HCT116 (cell line): Measurements from ENCODE around the gene SPRR5. TPM values are rescaled to one million over a fixed set of nuclear protein-coding genes. Genes with fewer than 3 reads are reported as not detected.

ENCODE experiments used
- ATAC-seq: fragments of 200-7000 bp; cut with Tn5 transposase; 2 replicates; pipeline ENCODE4 v1.9.1; 2020; ENCODE audit warnings: mild to moderate bottlenecking, moderate library complexity
- BruUV-seq: library from RNA; stranded (reverse); fragments of 400-500 nt; replicated peaks from 2 replicates; lab custom pipeline; 2021; lab: Mats Ljungman, UMichigan
- CTCF ChIA-PET: fragments of 300-600 bp; sonication (Branson Sonifier 250); formaldehyde crosslinking; loops from one replicate; lab custom pipeline; 2021; ENCODE audit warnings: antibody characterized with exemption; lab: Charles Lee
- POLR2A ChIA-PET: fragments of 300-600, 350-600 bp; sonication (Branson Sonifier 250); formaldehyde crosslinking; loops from one replicate; lab custom pipeline; 2021; ENCODE audit warnings: antibody characterized with exemption; lab: Charles Lee
- RAD21 ChIA-PET, 2 experiments: fragments of 300-600 bp; sonication (Branson Sonifier 250); formaldehyde crosslinking; loops; one replicate each; lab custom pipeline; 2023; ENCODE audit warnings: low total read pairs in 2 of 2; ENCODE audit not compliant: uncharacterized antibody in 2 of 2, unreplicated experiment in 2 of 2, low non-redundant PET in 1 of 2; lab: Charles Lee
- DNase-seq: peaks from one replicate; pipeline ENCODE4 v3.0.0-alpha.2; 2010; ENCODE audit warnings: low read depth, low spot score
- H2AFZ ChIP-seq: fragments of 200-600 bp; shearing (Covaris generic), sonication (generic); 2 replicates; pipeline ENCODE4 v1.6.1; 2017; ENCODE audit warnings: low read depth, mixed run types, mixed read lengths, antibody characterized with exemption, low read length; ENCODE audit not compliant: poor library complexity, severe bottlenecking
- H3K27ac ChIP-seq: 2 replicates; pipeline ENCODE4 v1.5.1; 2012; ENCODE audit warnings: low read depth, low read length
- H3K27me3 ChIP-seq: fragments of 200-600 bp; sonication (generic); 2 replicates; pipeline ENCODE4 v1.6.1; 2016; ENCODE audit warnings: mixed run types, low read length, mixed read lengths; ENCODE audit not compliant: insufficient read depth
- H3K36me3 ChIP-seq, 2 experiments: fragments of 200-500 bp in 1 of 2; fragments of 200-600 bp in 1 of 2; sonication (Bioruptor generic) in 1 of 2; sonication (generic) in 1 of 2; 2 replicates each; pipeline versions ENCODE4 v1.5.1 to v1.6.1; 2014 to 2016; ENCODE audit warnings: low read length in 2 of 2, inconsistent platforms in 1 of 2, mixed read lengths in 1 of 2, mixed run types in 1 of 2; ENCODE audit not compliant: insufficient read depth in 2 of 2, control insufficient read depth in 1 of 2
- H3K4me1 ChIP-seq, 2 experiments: fragments of 200-600 bp in 1 of 2; sonication (generic) in 1 of 2; 2 replicates each; pipeline versions ENCODE4 v1.5.1 to v1.6.1; 2012 to 2017; ENCODE audit warnings: low read length in 2 of 2, inconsistent platforms in 1 of 2, mild to moderate bottlenecking in 1 of 2, mixed read lengths in 1 of 2, mixed run types in 1 of 2, moderate library complexity in 1 of 2; ENCODE audit not compliant: insufficient read depth in 2 of 2, control insufficient read depth in 1 of 2
- H3K4me2 ChIP-seq: fragments of 200-600 bp; sonication (generic); 2 replicates; pipeline ENCODE4 v1.6.1; 2017; ENCODE audit warnings: mixed run types, low read length, mixed read lengths
- H3K4me3 ChIP-seq, 2 experiments: fragments of 200-600 bp in 1 of 2; sonication (generic) in 1 of 2; replicated peaks in 1 of 2; 2 replicates each; pipeline ENCODE4 v1.5.1; 2011 to 2016; ENCODE audit warnings: low read length in 2 of 2, control low read depth in 1 of 2, low read depth in 1 of 2, mild to moderate bottlenecking in 1 of 2, mixed read lengths in 1 of 2, mixed run types in 1 of 2
- H3K79me2 ChIP-seq: fragments of 200-600 bp; sonication (generic); 2 replicates; pipeline ENCODE4 v1.6.1; 2017; ENCODE audit warnings: mild to moderate bottlenecking, mixed run types, low read length, moderate library complexity, mixed read lengths; ENCODE audit not compliant: insufficient read depth
- H3K9ac ChIP-seq: fragments of 200-600 bp; sonication (generic); 2 replicates; pipeline ENCODE4 v1.6.1; 2016; ENCODE audit warnings: low read length, mixed read lengths
- H3K9me2 ChIP-seq: fragments of 200-600 bp; sonication (generic), shearing (Covaris generic); 2 replicates; pipeline ENCODE4 v1.6.1; 2017; ENCODE audit warnings: mixed run types, mild to moderate bottlenecking, moderate library complexity; ENCODE audit not compliant: insufficient read depth
- H3K9me3 ChIP-seq, 2 experiments: fragments of 200-500 bp in 1 of 2; fragments of 200-600 bp in 1 of 2; sonication (Bioruptor generic) in 1 of 2; sonication (generic) in 1 of 2; 2 replicates each; pipeline ENCODE4 v1.6.1; 2014 to 2017; ENCODE audit warnings: low read length in 2 of 2, mixed read lengths in 2 of 2, inconsistent platforms in 1 of 2, low read depth in 1 of 2, mild to moderate bottlenecking in 1 of 2, mixed run types in 1 of 2, moderate library complexity in 1 of 2; ENCODE audit not compliant: control insufficient read depth in 1 of 2, insufficient read depth in 1 of 2
- H4K20me1 ChIP-seq: fragments of 200-600 bp; sonication (generic), shearing (Covaris generic); 2 replicates; pipeline ENCODE4 v1.6.1; 2017; ENCODE audit warnings: mixed run types, mild to moderate bottlenecking, moderate library complexity; ENCODE audit not compliant: insufficient read depth
- CBX3 ChIP-seq: IDR thresholded peaks from 2 replicates; pipeline ENCODE4 v1.6.1; 2012; ENCODE audit warnings: low read depth
- CEBPB ChIP-seq: IDR thresholded peaks from 2 replicates; pipeline ENCODE4 v1.6.1; 2012; ENCODE audit warnings: low read depth
- EGR1 ChIP-seq: IDR thresholded peaks from 2 replicates; pipeline ENCODE4 v1.6.1; 2012; ENCODE audit warnings: low read depth
- EZH2 ChIP-seq: fragments of 200-600 bp; sonication (generic); IDR thresholded peaks from 2 replicates; pipeline ENCODE4 v1.6.1; 2017; ENCODE audit warnings: antibody characterized with exemption, mixed run types
- EZH2phosphoT487 ChIP-seq: fragments of 200-600 bp; IDR thresholded peaks from 2 replicates; pipeline ENCODE4 v1.6.1; 2018; ENCODE audit warnings: antibody characterized with exemption, borderline replicate concordance
- FOSL1 ChIP-seq: IDR thresholded peaks from 2 replicates; pipeline ENCODE4 v1.6.1; 2012; ENCODE audit warnings: low read depth
- POLR2A ChIP-seq: IDR thresholded peaks from 2 replicates; pipeline ENCODE4 v1.7.0; 2011; ENCODE audit warnings: borderline replicate concordance; ENCODE audit not compliant: insufficient read depth, insufficient read length; ENCODE audit errors: extremely low read depth
- REST ChIP-seq: IDR thresholded peaks from 2 replicates; pipeline ENCODE4 v1.6.1; 2012; ENCODE audit warnings: low read depth
- SIN3A ChIP-seq: IDR thresholded peaks from 2 replicates; pipeline ENCODE4 v1.6.1; 2012; ENCODE audit warnings: low read depth
- SP1 ChIP-seq: IDR thresholded peaks from 2 replicates; pipeline ENCODE4 v1.6.1; 2012; ENCODE audit warnings: low read depth
- SRF ChIP-seq: IDR thresholded peaks from 2 replicates; pipeline ENCODE4 v1.6.1; 2012; ENCODE audit warnings: low read depth
- YY1 ChIP-seq: IDR thresholded peaks from 2 replicates; pipeline ENCODE4 v1.6.1; 2011; ENCODE audit warnings: low read length, low read depth, moderate library complexity, mild to moderate bottlenecking; ENCODE audit not compliant: insufficient replicate concordance; ENCODE audit errors: extremely low read depth
- ZBTB33 ChIP-seq: IDR thresholded peaks from 2 replicates; pipeline ENCODE4 v1.6.1; 2011; ENCODE audit warnings: mild to moderate bottlenecking, low read length, moderate library complexity; ENCODE audit not compliant: insufficient replicate concordance; ENCODE audit errors: extremely low read depth
- ZNF274 ChIP-seq: fragments of 200-500 bp; sonication (Bioruptor generic); IDR thresholded peaks from 2 replicates; pipeline ENCODE4 v1.6.1; 2014; ENCODE audit warnings: mild to moderate bottlenecking, low read depth, low read length, inconsistent platforms
- intact Hi-C: fragments of 100-400 bp; cut with micrococcal nuclease; formaldehyde crosslinking; loops from 2 replicates; pipeline ENCODE4 v1.10.0; 2022
- total RNA-seq: library from RNA; stranded (reverse); gene quantifications from one replicate; pipeline ENCODE4 v1.2.1, GENCODE V29; 2021; ENCODE audit not compliant: unreplicated experiment

SPRR5 gene
- total RNA-seq, 1 experiment from 2014 or later = not detected

GRCh38 chr1:152906023-152906565 is 40.9 kb upstream of the SPRR5 start:
- POLR2A ChIA-PET = no interaction called here
- CTCF ChIA-PET = no interaction called here
- no peak overlapping the region for H3K4me3 ChIP-seq
- DNase-seq (peak; percentile 16), ATAC-seq (peak; percentile 84)
- TF ChIP-seq EZH2phosphoT487 (no peak), EZH2 (no peak)
- RAD21 ChIA-PET = no interaction called here
- no peaks in the 10 kb centered on the region for H4K20me1 ChIP-seq
- no TSS peak for BruUV-seq
- peaks cover 51% of the 10 kb centered on the region; the same call in 1 of the 2 replicates for H3K27me3 ChIP-seq
- no peak overlapping the region for H3K9ac ChIP-seq
- intact Hi-C loops = no loop called here
- H3K4me1 ChIP-seq = peaks cover 0 to 28% of the 10 kb centered on the region in 2 experiments; a peak in 1 of 4 replicates
- no peak overlapping the region for H2AFZ ChIP-seq
- no peaks in the 10 kb centered on the region for H3K9me2 ChIP-seq
- H3K36me3 ChIP-seq = no peaks in the 10 kb centered on the region
- no peaks in the 10 kb centered on the region for H3K79me2 ChIP-seq
- H3K9me3 ChIP-seq = no peaks in the 10 kb centered on the region
- H3K4me2 ChIP-seq = peak overlapping the region; percentile 23; the same call in 1 of the 2 replicates
- H3K27ac ChIP-seq = no peak overlapping the region

- Histone ChIP-seq H3K4me2 (no peak within 1 kb of the TSS; the same call in 1 of the 2 replicates), H3K79me2 (no peaks in the 10 kb centered on the region), H3K27me3 (peaks cover 49% of the 10 kb centered on the region), H4K20me1 (no peaks in the 10 kb centered on the region), H3K4me1 (peaks cover 0 to 28% of the 10 kb centered on the region in 2 experiments; a peak in 1 of 4 replicates), H3K9me3 (no peaks in the 10 kb centered on the region), H3K9me2 (no peaks in the 10 kb centered on the region), H3K27ac (no peak within 1 kb of the TSS), H3K4me3 (no peak within 1 kb of the TSS), H3K9ac (no peak within 1 kb of the TSS), H2AFZ (no peak within 1 kb of the TSS), H3K36me3 (no peaks in the 10 kb centered on the region)
- RAD21 ChIA-PET = no interaction called here
- no peak for TF ChIP-seq REST
- no peak for TF ChIP-seq SRF
- no peak for TF ChIP-seq POLR2A
- TF ChIP-seq SP1 = no peak
- TF ChIP-seq YY1 = no peak
- no peak for TF ChIP-seq EGR1
- TF ChIP-seq CEBPB = no peak
- no peak for TF ChIP-seq FOSL1
- TF ChIP-seq ZNF274 = no peak
- TF ChIP-seq SIN3A = no peak
- TF ChIP-seq CBX3 = no peak
- no peak for TF ChIP-seq ZBTB33
- DNase-seq (peak; percentile 8), ATAC-seq (peak; percentile 33; the same call in 1 of the 2 replicates)
- intact Hi-C loops = no loop called here
- POLR2A ChIA-PET = no interaction called here
- CTCF ChIA-PET = no interaction called here
- BruUV-seq = no TSS peak
Measured at GRCh38 chr1:152907686-152908601, 39.1 kb upstream of the SPRR5 start, which contains the start of gene IVL. Gene IVL, plus strand, starts transcription at chr1:152908546. Its CDS starts 1,252 bp downstream, at chr1:152909798.
